GM08714 (cell line): ENCODE data around the gene FOXC2.

Experiments used
- H3K4me3 ChIP-seq: fragments of 200-500 bp; sonication (Bioruptor generic); 2 replicates; pipeline ENCODE4 v1.5.1; 2014; ENCODE audit warnings: mild to moderate bottlenecking, low read length, inconsistent platforms
- ZNF274 ChIP-seq: IDR thresholded peaks from 2 replicates; pipeline ENCODE4 v1.6.1; 2012; ENCODE audit warnings: mild to moderate bottlenecking, low read depth, low read length

The FOXC2 gene

GRCh38 chr16:86570558-86571529 is 4.2 kb downstream of the FOXC2 start:
- no peak for TF ChIP-seq ZNF274
- H3K4me3 ChIP-seq = no peak overlapping the region

- no peak overlapping the region for H3K4me3 ChIP-seq
- TF ChIP-seq ZNF274 = no peak
These were observed 4.9 kb downstream of the FOXC2 start for GRCh38 chr16:86571530-86571915.

GRCh38 chr16:86572041-86572521 is 5.5 kb downstream of the FOXC2 start:
- H3K4me3 ChIP-seq = no peak overlapping the region
- TF ChIP-seq ZNF274 = no peak

- no peak overlapping the region for H3K4me3 ChIP-seq
These were observed 6.0 kb downstream of the FOXC2 start for GRCh38 chr16:86572606-86573005.

GRCh38 chr16:86573215-86573614 is 6.6 kb downstream of the FOXC2 start:
- TF ChIP-seq ZNF274 = no peak
- H3K4me3 ChIP-seq = no peak overlapping the region

More at GRCh38 chr16:86572606-86573005, 6.0 kb downstream of the FOXC2 start:
- no peak for TF ChIP-seq ZNF274

GRCh38 chr16:86573646-86574508 is 7.2 kb downstream of the FOXC2 start:
- no peak overlapping the region for H3K4me3 ChIP-seq

GRCh38 chr16:86574646-86575045 is 8.0 kb downstream of the FOXC2 start:
- no peak for TF ChIP-seq ZNF274
- H3K4me3 ChIP-seq = no peak overlapping the region

More at GRCh38 chr16:86573646-86574508, 7.2 kb downstream of the FOXC2 start:
- TF ChIP-seq ZNF274 = no peak

GRCh38 chr16:86575095-86575685 is 8.6 kb downstream of the FOXC2 start:
- no peak overlapping the region for H3K4me3 ChIP-seq
- TF ChIP-seq ZNF274 = no peak

GRCh38 chr16:86575754-86576557 is 9.3 kb downstream of the FOXC2 start:
- no peak for TF ChIP-seq ZNF274
- peak overlapping the region; percentile 42; the same call in 1 of the 2 replicates for H3K4me3 ChIP-seq

- H3K4me3 ChIP-seq = no peak overlapping the region
- TF ChIP-seq ZNF274 = no peak
These were observed 10.1 kb downstream of the FOXC2 start for GRCh38 chr16:86576591-86577313.

GRCh38 chr16:86577314-86577971 is 10.8 kb downstream of the FOXC2 start:
- H3K4me3 ChIP-seq = no peak overlapping the region
- no peak for TF ChIP-seq ZNF274

- H3K4me3 ChIP-seq = no peak within 1 kb of the TSS
- no peak for TF ChIP-seq ZNF274
These were observed 11.5 kb downstream of the FOXC2 start, which contains the start of gene FOXL1 for GRCh38 chr16:86578061-86578599. Gene FOXL1 (plus strand): TSS chr16:86578549. CDS start chr16:86578724, 175 bp downstream.
